ENCODE measurements around the gene EFEMP1. TPM values are rescaled to one million over a fixed set of nuclear protein-coding genes. Genes with fewer than 3 reads are reported as not detected.

EFEMP1 gene
- total RNA-seq, 3 donors from 2014 or later (not counting 1 experiment from before 2014, with no cell fraction given), result not detected

- no peaks in the 10 kb centered on the region for H3K36me3 Mint-ChIP-seq
- H3K27ac Mint-ChIP-seq, result no peak overlapping the region
- Histone ChIP-seq H3K36me3 (ENCODE audit: control insufficient read depth, insufficient read depth, low read length) (no peaks in the 10 kb centered on the region), H3K4me1 (ENCODE audit: control insufficient read depth, insufficient read depth, low read length) (no peaks in the 10 kb centered on the region), H3K4me3 (ENCODE audit: low read length) (no peak overlapping the region), H3K27me3 (ENCODE audit: control insufficient read depth, insufficient read depth, low read length) (no peaks in the 10 kb centered on the region), H3K27ac (ENCODE audit: low read length) (no peak overlapping the region), H3K9me3 (ENCODE audit: control insufficient read depth, insufficient read depth, low read length) (no peaks in the 10 kb centered on the region)
- DNase-seq (no peak), ATAC-seq (no peak)
- 73% methylated on average over 1 of the region's 1 CpG for WGBS (ENCODE audit: insufficient coverage)
- no peaks in the 10 kb centered on the region for H3K27me3 Mint-ChIP-seq (ENCODE audit: low read depth in 2 of 2)
- TF ChIP-seq, protein P1, sequence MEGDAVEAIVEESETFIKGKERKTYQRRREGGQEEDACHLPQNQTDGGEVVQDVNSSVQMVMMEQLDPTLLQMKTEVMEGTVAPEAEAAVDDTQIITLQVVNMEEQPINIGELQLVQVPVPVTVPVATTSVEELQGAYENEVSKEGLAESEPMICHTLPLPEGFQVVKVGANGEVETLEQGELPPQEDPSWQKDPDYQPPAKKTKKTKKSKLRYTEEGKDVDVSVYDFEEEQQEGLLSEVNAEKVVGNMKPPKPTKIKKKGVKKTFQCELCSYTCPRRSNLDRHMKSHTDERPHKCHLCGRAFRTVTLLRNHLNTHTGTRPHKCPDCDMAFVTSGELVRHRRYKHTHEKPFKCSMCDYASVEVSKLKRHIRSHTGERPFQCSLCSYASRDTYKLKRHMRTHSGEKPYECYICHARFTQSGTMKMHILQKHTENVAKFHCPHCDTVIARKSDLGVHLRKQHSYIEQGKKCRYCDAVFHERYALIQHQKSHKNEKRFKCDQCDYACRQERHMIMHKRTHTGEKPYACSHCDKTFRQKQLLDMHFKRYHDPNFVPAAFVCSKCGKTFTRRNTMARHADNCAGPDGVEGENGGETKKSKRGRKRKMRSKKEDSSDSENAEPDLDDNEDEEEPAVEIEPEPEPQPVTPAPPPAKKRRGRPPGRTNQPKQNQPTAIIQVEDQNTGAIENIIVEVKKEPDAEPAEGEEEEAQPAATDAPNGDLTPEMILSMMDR (IDR thresholded peaks at IDR 0.05), result no peak
- intact Hi-C loops (cut with micrococcal nuclease), result no loop called here
- H3K4me1 Mint-ChIP-seq, result no peaks in the 10 kb centered on the region
- no peak overlapping the region for H3K4me3 Mint-ChIP-seq
- H3K9me3 Mint-ChIP-seq, result peaks cover 2% of the 10 kb centered on the region in 2 donors
Measured at GRCh38 chr2:55843994-55844345, 79.6 kb downstream of the EFEMP1 start.

DNA sequence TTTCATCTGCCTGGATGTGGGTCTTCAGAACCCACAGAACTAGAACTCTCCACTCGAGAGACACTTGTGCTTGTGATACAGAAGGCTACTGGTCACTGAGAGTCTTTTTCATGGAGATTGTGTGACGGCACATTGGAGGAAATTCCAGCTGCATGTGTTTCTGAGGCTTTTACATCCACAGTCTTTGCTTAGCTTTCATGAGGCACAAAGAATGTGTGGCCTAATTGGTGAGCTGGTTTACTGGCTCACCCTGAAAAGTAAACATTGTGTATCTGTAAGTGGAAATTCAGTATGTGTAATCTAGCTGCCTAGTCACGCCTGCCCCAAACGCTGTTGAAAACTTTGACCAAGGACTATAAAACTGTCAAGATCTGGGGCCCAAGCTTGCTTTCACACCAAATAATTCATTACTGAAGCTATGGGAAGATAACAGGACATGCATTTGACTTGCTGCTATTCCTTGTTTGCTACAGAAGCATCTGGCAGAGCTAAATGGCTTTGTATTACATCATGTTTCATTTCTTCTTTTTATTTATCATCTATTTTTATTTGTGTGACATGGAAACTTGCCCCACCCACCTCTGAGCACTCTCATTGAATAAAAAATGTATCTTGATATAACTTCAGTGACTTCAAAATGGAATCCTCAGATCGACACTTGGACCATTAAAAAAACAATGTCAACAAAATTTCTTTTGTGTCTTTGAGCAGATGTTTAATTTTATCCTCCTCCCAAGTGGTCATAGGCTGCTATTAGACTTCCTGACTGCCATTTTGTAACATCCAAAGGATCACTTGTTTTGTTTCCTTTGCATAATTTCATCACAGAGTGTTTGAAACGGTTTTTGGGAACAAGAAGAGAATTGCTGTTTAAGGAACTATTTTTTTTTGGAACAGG, 80.2 kb downstream of the EFEMP1 start:
- Mint-ChIP-seq H3K4me1 (no peaks in the 10 kb centered on the region), H3K9me3 (peaks cover 2% of the 10 kb centered on the region in 2 donors), H3K27me3 (ENCODE audit: low read depth in 2 of 2) (no peaks in the 10 kb centered on the region), H3K27ac (no peak overlapping the region), H3K36me3 (no peaks in the 10 kb centered on the region), H3K4me3 (no peak overlapping the region)
- Histone ChIP-seq H3K27me3 (ENCODE audit: control insufficient read depth, insufficient read depth, low read length) (no peaks in the 10 kb centered on the region), H3K36me3 (ENCODE audit: control insufficient read depth, insufficient read depth, low read length) (no peaks in the 10 kb centered on the region), H3K4me3 (ENCODE audit: low read length) (no peak overlapping the region), H3K9me3 (ENCODE audit: control insufficient read depth, insufficient read depth, low read length) (no peaks in the 10 kb centered on the region), H3K4me1 (ENCODE audit: control insufficient read depth, insufficient read depth, low read length) (no peaks in the 10 kb centered on the region), H3K27ac (ENCODE audit: low read length) (no peak overlapping the region)
- TF ChIP-seq, protein P1 (IDR thresholded peaks at IDR 0.05), result no peak
- intact Hi-C loops (cut with micrococcal nuclease), result no loop called here
- WGBS (ENCODE audit: insufficient coverage), result 77% methylated on average over 6 of the region's 6 CpGs
- no peak for ATAC-seq
- DNase-seq, result no peak

DNA sequence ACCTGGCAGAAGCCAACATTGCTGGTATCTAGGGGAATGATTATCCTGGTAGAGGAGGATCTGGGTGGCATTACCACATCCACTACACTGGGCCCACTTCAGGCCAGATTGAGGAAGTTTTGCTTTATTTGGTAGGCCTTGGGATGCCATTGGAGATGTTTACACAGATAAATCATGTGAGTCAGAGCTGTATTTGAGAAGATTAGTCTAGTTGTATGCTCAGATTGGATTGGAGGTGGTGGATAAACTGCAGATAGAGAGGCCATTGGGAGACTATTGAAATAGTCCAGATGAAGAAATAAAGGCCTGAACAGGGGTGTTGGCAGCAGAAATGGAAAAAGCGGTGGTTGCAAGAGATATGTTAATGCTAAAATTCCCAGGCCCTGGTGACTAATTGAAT, 81.5 kb downstream of the EFEMP1 start:
- Mint-ChIP-seq H3K4me1 (no peaks in the 10 kb centered on the region), H3K36me3 (no peaks in the 10 kb centered on the region), H3K9me3 (peaks cover 2% of the 10 kb centered on the region in 2 donors), H3K4me3 (no peak overlapping the region), H3K27ac (no peak overlapping the region), H3K27me3 (ENCODE audit: low read depth in 2 of 2) (no peaks in the 10 kb centered on the region)
- DNase-seq (no peak), ATAC-seq (no peak)
- Histone ChIP-seq H3K4me1 (ENCODE audit: control insufficient read depth, insufficient read depth, low read length) (no peaks in the 10 kb centered on the region), H3K36me3 (ENCODE audit: control insufficient read depth, insufficient read depth, low read length) (no peaks in the 10 kb centered on the region), H3K27ac (ENCODE audit: low read length) (no peak overlapping the region), H3K9me3 (ENCODE audit: control insufficient read depth, insufficient read depth, low read length) (no peaks in the 10 kb centered on the region), H3K27me3 (ENCODE audit: control insufficient read depth, insufficient read depth, low read length) (no peaks in the 10 kb centered on the region), H3K4me3 (ENCODE audit: low read length) (no peak overlapping the region)
- TF ChIP-seq, protein P1 (IDR thresholded peaks at IDR 0.05), result no peak
- intact Hi-C loops (cut with micrococcal nuclease), result no loop called here
- WGBS (ENCODE audit: insufficient coverage), result 100% methylated on average over 1 of the region's 1 CpG
